ENCODE data around the gene RNASEH2B.

The RNASEH2B gene

DNA sequence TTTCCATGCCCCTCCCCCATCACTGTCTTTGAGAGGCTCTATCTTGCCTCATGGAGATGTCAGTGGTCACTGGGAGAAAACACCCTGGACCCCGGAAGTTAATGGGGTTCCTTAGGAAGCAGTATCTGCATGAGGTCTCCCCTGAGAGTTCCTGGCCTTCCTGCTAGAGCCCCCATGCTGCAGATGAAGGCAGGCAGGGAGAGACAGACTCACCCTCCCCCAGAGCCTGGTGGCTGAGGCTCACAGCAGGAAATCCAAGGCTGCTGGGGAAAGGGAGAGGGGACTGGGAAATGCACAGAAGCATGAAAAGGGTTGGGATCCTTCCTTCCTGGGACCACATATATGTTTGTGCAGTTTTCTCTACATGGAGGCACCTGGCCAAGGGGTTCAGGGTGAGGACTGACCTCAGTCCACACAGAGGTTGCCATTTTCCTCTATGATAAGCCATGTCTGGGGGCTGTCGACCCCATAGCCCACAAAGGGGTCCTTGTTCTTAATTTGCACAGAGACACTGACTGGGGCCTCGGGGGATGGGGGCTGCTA lies 95.4 kb downstream of the RNASEH2B start:
- Histone ChIP-seq H4K91ac (ENCODE audit: low read length) (no peak overlapping the region), H3K79me1 (replicated peaks; ENCODE audit: low read length, poor library complexity, severe bottlenecking) (no peaks in the 10 kb centered on the region), H3K9ac (ENCODE audit: low read length) (no peak overlapping the region), H3K4ac (ENCODE audit: low read depth in 1 of 2, low read length in 2 of 2) (no peak overlapping the region), H3K36me3 (ENCODE audit: control insufficient read depth in 1 of 2, insufficient read depth in 2 of 2, low read depth in 1 of 2, low read length in 2 of 2) (no peaks in the 10 kb centered on the region), H3K27ac (ENCODE audit: low read length, poor library complexity, severe bottlenecking) (no peak overlapping the region), H2AFZ (ENCODE audit: low read depth, low read length) (no peak overlapping the region), H2BK12ac (ENCODE audit: low read length in 2 of 2) (no peak overlapping the region), H3K23ac (ENCODE audit: low read length in 2 of 2) (no peak overlapping the region), H3K4me3 (ENCODE audit: insufficient read depth in 1 of 2, low read depth in 1 of 2, low read length in 2 of 2) (no peak overlapping the region), H3K18ac (ENCODE audit: low read depth in 1 of 2, low read length in 2 of 2) (no peak overlapping the region), H3K4me1 (ENCODE audit: control insufficient read depth, insufficient read depth, low read depth, low read length) (peaks cover 2% of the 10 kb centered on the region), H4K8ac (ENCODE audit: low read length) (no peak overlapping the region), H2BK120ac (ENCODE audit: low read depth, low read length) (no peak overlapping the region), H3K4me2 (ENCODE audit: low read length, poor library complexity, severe bottlenecking) (no peak overlapping the region), H2BK5ac (ENCODE audit: low read depth, low read length, poor library complexity, severe bottlenecking) (no peak overlapping the region), H2BK15ac (ENCODE audit: low read depth, poor library complexity, severe bottlenecking) (no peak overlapping the region), H3K27me3 (ENCODE audit: control insufficient read depth in 1 of 2, insufficient read depth in 1 of 2, low read length in 2 of 2) (peaks cover 31 to 50% of the 10 kb centered on the region in 2 experiments), H3K9me3 (ENCODE audit: control insufficient read depth, low read length) (no peaks in the 10 kb centered on the region), H2AK5ac (ENCODE audit: low read length, severe bottlenecking) (no peak overlapping the region), H3K14ac (ENCODE audit: low read length in 2 of 2) (no peak overlapping the region)
- no peak for DNase-seq
- WGBS: 61% methylated on average over 3 of the region's 3 CpGs

DNA sequence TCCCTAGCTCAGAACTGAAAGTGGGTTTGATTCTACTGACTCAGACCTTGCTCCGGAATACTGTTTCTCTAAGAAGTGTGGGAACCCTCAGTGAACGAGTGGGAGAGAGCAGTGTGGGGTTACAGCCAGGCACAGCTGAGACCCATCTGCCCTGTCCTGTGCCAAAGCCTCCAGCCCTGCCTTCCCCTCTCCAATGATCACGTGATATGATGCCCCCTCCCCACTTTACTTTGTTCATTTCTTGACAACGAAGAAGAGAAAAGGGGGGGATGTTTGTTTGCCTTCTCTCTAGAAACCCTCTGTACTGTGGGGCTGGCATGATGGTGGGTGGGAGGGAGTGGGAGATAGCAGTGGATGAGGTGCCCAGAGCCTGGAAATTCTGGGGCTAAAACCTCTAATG lies 96.0 kb downstream of the RNASEH2B start:
- no peak overlapping the region for H4K91ac ChIP-seq (ENCODE audit: low read length)
- H3K9me3 ChIP-seq (ENCODE audit: control insufficient read depth, low read length): no peaks in the 10 kb centered on the region
- H2BK12ac ChIP-seq (ENCODE audit: low read length in 2 of 2): no peak overlapping the region
- no peak overlapping the region for H2BK120ac ChIP-seq (ENCODE audit: low read depth, low read length)
- peaks cover 31 to 50% of the 10 kb centered on the region in 2 experiments for H3K27me3 ChIP-seq (ENCODE audit: control insufficient read depth in 1 of 2, insufficient read depth in 1 of 2, low read length in 2 of 2)
- DNase-seq: no peak
- peak overlapping the region in 1 of 2 experiments; percentile 49 for H3K4me3 ChIP-seq (ENCODE audit: insufficient read depth in 1 of 2, low read depth in 1 of 2, low read length in 2 of 2)
- no peak overlapping the region for H2BK5ac ChIP-seq (ENCODE audit: low read depth, low read length, poor library complexity, severe bottlenecking)
- H3K27ac ChIP-seq (ENCODE audit: low read length, poor library complexity, severe bottlenecking): no peak overlapping the region
- 78% methylated on average over 3 of the region's 4 CpGs for WGBS
- H3K79me1 ChIP-seq (replicated peaks; ENCODE audit: low read length, poor library complexity, severe bottlenecking): no peaks in the 10 kb centered on the region
- H3K18ac ChIP-seq (ENCODE audit: low read depth in 1 of 2, low read length in 2 of 2): no peak overlapping the region
- no peak overlapping the region for H3K4me2 ChIP-seq (ENCODE audit: low read length, poor library complexity, severe bottlenecking)
- H3K14ac ChIP-seq (ENCODE audit: low read length in 2 of 2): no peak overlapping the region
- no peak overlapping the region for H3K4ac ChIP-seq (ENCODE audit: low read depth in 1 of 2, low read length in 2 of 2)
- H3K23ac ChIP-seq (ENCODE audit: low read length in 2 of 2): no peak overlapping the region
- H3K4me1 ChIP-seq (ENCODE audit: control insufficient read depth, insufficient read depth, low read depth, low read length): peaks cover 2% of the 10 kb centered on the region
- peak overlapping the region; percentile 64 for H3K9ac ChIP-seq (ENCODE audit: low read length)
- H2AFZ ChIP-seq (ENCODE audit: low read depth, low read length): no peak overlapping the region
- H2BK15ac ChIP-seq (ENCODE audit: low read depth, poor library complexity, severe bottlenecking): no peak overlapping the region
- H2AK5ac ChIP-seq (ENCODE audit: low read length, severe bottlenecking): no peak overlapping the region
- H3K36me3 ChIP-seq (ENCODE audit: control insufficient read depth in 1 of 2, insufficient read depth in 2 of 2, low read depth in 1 of 2, low read length in 2 of 2): no peaks in the 10 kb centered on the region
- no peak overlapping the region for H4K8ac ChIP-seq (ENCODE audit: low read length)

Data from mesenchymal stem cell (in vitro differentiated cells and primary cell).